H1 (cell line): ENCODE measurements around the gene KCNH1. TPM values are rescaled to one million over a fixed set of nuclear protein-coding genes. Genes with fewer than 3 reads are reported as not detected.

Experiments
- CTCF ChIA-PET: fragments of 300-600 bp; sonication (Branson Sonifier 250); formaldehyde crosslinking; loops from one replicate; lab custom pipeline; 2021; ENCODE audit not compliant: partially characterized antibody; lab: Charles Lee
- POLR2A ChIA-PET: fragments of 300-600 bp; sonication (Branson Sonifier 250); formaldehyde crosslinking; loops from one replicate; lab custom pipeline; 2021; ENCODE audit warnings: inconsistent platforms; ENCODE audit not compliant: partially characterized antibody; lab: Charles Lee
- DNase-seq, 2 experiments: peaks; one replicate each; pipeline versions ENCODE4 v3.0.0 to v3.0.0-alpha.2; 2010 to 2022; ENCODE audit warnings: low spot score in 2 of 2, low read depth in 1 of 2, mixed read lengths in 1 of 2
- FAIRE-seq: peaks from 2 replicates; lab custom pipeline; 2011; peaks lifted over from hg19 to GRCh38; lab: Jason Lieb, UNC
- H2AFZ ChIP-seq: 2 replicates; pipeline ENCODE4 v1.8.1; 2012; ENCODE audit warnings: low read length, inconsistent platforms
- H2AK5ac ChIP-seq: 2 replicates; pipeline ENCODE4 v1.6.1; 2013; ENCODE audit warnings: low read depth, low read length
- H2BK120ac ChIP-seq: replicated peaks from 2 replicates; pipeline ENCODE3; 2013; ENCODE audit warnings: low read depth, low read length, inconsistent platforms
- H2BK12ac ChIP-seq: 2 replicates; pipeline ENCODE4 v1.6.1; 2013; ENCODE audit warnings: low read depth, low read length
- H2BK15ac ChIP-seq: 2 replicates; pipeline ENCODE4 v1.6.1; 2013; ENCODE audit warnings: low read length
- H2BK20ac ChIP-seq: 2 replicates; pipeline ENCODE4 v1.6.1; 2013; ENCODE audit warnings: low read length
- H2BK5ac ChIP-seq: 2 replicates; pipeline ENCODE4 v1.6.1; 2013; ENCODE audit warnings: low read depth, low read length
- H3K14ac ChIP-seq: 2 replicates; pipeline ENCODE4 v1.6.1; 2013; ENCODE audit warnings: inconsistent platforms; ENCODE audit not compliant: insufficient read length
- H3K18ac ChIP-seq: 2 replicates; pipeline ENCODE4 v1.6.1; 2013; ENCODE audit warnings: low read length; ENCODE audit errors: extremely low read depth
- H3K23ac ChIP-seq: 2 replicates; pipeline ENCODE4 v1.6.1; 2013; ENCODE audit warnings: inconsistent platforms; ENCODE audit not compliant: insufficient read length
- H3K23me2 ChIP-seq: 2 replicates; pipeline ENCODE4 v1.6.1; 2013; ENCODE audit warnings: low read depth, low read length
- H3K27ac ChIP-seq: 2 replicates; pipeline ENCODE4 v1.6.1; 2011; ENCODE audit warnings: low read depth, low read length, inconsistent platforms
- H3K27me3 ChIP-seq, 4 experiments: replicated peaks in 1 of 4; 1 replicate in 1 of 4; 2 replicates in 3 of 4; pipeline versions ENCODE4 v1.6.1 to v1.8.1; 2011 to 2013; ENCODE audit warnings: low read length in 3 of 4, mild to moderate bottlenecking in 3 of 4, inconsistent platforms in 2 of 4, mixed read lengths in 2 of 4, moderate library complexity in 1 of 4; ENCODE audit not compliant: control insufficient read depth in 3 of 4, insufficient read depth in 3 of 4; ENCODE audit errors: extremely low read depth in 1 of 4
- H3K36me3 ChIP-seq, 4 experiments: 2 replicates each; pipeline versions ENCODE4 v1.6.1 to v1.8.1; 2011 to 2013; ENCODE audit warnings: mild to moderate bottlenecking in 4 of 4, low read length in 3 of 4, moderate library complexity in 2 of 4, control low read depth in 1 of 4, inconsistent platforms in 1 of 4; ENCODE audit not compliant: insufficient read depth in 4 of 4, control insufficient read depth in 2 of 4
- H3K4ac ChIP-seq: replicated peaks from 2 replicates; pipeline ENCODE3; 2013; ENCODE audit warnings: low read length, low read depth, mixed read lengths, inconsistent platforms; ENCODE audit not compliant: insufficient read length
- H3K4me1 ChIP-seq, 4 experiments: replicated peaks in 1 of 4; 1 replicate in 1 of 4; 2 replicates in 3 of 4; pipeline versions ENCODE4 v1.6.1 to v1.8.1; 2011 to 2013; ENCODE audit warnings: low read length in 3 of 4, inconsistent platforms in 2 of 4, mixed read lengths in 1 of 4; ENCODE audit not compliant: insufficient read depth in 4 of 4, control insufficient read depth in 3 of 4
- H3K4me2 ChIP-seq, 2 experiments: 2 replicates each; pipeline versions ENCODE4 v1.6.1 to v1.8.1; 2011 to 2013; ENCODE audit warnings: low read depth in 2 of 2, low read length in 2 of 2, control low read depth in 1 of 2, inconsistent platforms in 1 of 2, mild to moderate bottlenecking in 1 of 2; ENCODE audit not compliant: insufficient read depth in 1 of 2
- H3K4me3 ChIP-seq, 4 experiments: fragments of 200-600, 300-600 bp in 1 of 4; sonication (generic), shearing (Covaris generic), sonication (Bioruptor Twin) in 1 of 4; 2 replicates each; pipeline versions ENCODE4 v1.5.1 to v1.8.1; 2011 to 2016; ENCODE audit warnings: low read length in 4 of 4, low read depth in 3 of 4, control low read depth in 2 of 4, inconsistent platforms in 2 of 4, mild to moderate bottlenecking in 2 of 4, mixed read lengths in 1 of 4, moderate library complexity in 1 of 4; ENCODE audit not compliant: insufficient read depth in 2 of 4; ENCODE audit errors: extremely low read depth in 1 of 4
- H3K56ac ChIP-seq: replicated peaks from 2 replicates; pipeline ENCODE3; 2013; ENCODE audit warnings: low read depth, mild to moderate bottlenecking, mixed read lengths, low read length, inconsistent platforms; ENCODE audit not compliant: insufficient read length
- H3K79me1 ChIP-seq: 2 replicates; pipeline ENCODE4 v1.6.1; 2013; ENCODE audit warnings: low read depth, low read length, control low read depth
- H3K79me2 ChIP-seq, 2 experiments: 2 replicates each; pipeline versions ENCODE4 v1.6.1 to v1.8.1; 2012 to 2013; ENCODE audit warnings: low read length in 2 of 2, mild to moderate bottlenecking in 2 of 2, inconsistent platforms in 1 of 2; ENCODE audit not compliant: insufficient read depth in 2 of 2, control insufficient read depth in 1 of 2
- H3K9ac ChIP-seq, 4 experiments: replicated peaks in 1 of 4; 1 replicate in 1 of 4; 2 replicates in 3 of 4; pipeline versions ENCODE4 v1.6.1 to v1.8.1; 2011 to 2013; ENCODE audit warnings: low read depth in 3 of 4, low read length in 3 of 4, control low read depth in 2 of 4, mild to moderate bottlenecking in 2 of 4, moderate library complexity in 2 of 4, inconsistent platforms in 1 of 4; ENCODE audit errors: extremely low read depth in 1 of 4
- H3K9me3 ChIP-seq, 2 experiments: 2 replicates each; pipeline versions ENCODE4 v1.6.1 to v1.8.1; 2012 to 2013; ENCODE audit warnings: mild to moderate bottlenecking in 2 of 2, moderate library complexity in 2 of 2, control low read depth in 1 of 2, inconsistent platforms in 1 of 2, low read depth in 1 of 2, low read length in 1 of 2, mixed read lengths in 1 of 2; ENCODE audit not compliant: insufficient read depth in 2 of 2
- H4K20me1 ChIP-seq, 2 experiments: replicated peaks in 1 of 2; 2 replicates each; pipeline versions ENCODE3 to v1.8.1; 2011 to 2013; ENCODE audit warnings: inconsistent platforms in 2 of 2, low read length in 2 of 2, mild to moderate bottlenecking in 1 of 2; ENCODE audit not compliant: insufficient read depth in 2 of 2, control insufficient read depth in 1 of 2
- H4K5ac ChIP-seq: 2 replicates; pipeline ENCODE4 v1.6.1; 2013; ENCODE audit warnings: low read length, low read depth, mixed read lengths, inconsistent platforms; ENCODE audit not compliant: insufficient read length
- H4K8ac ChIP-seq: 2 replicates; pipeline ENCODE4 v1.8.0; 2013; ENCODE audit warnings: mild to moderate bottlenecking, moderate library complexity, low read length, inconsistent platforms; ENCODE audit not compliant: insufficient read depth; ENCODE audit errors: extremely low read depth
- H4K91ac ChIP-seq: replicated peaks from 2 replicates; pipeline ENCODE3; 2013; ENCODE audit warnings: low read length, mixed read lengths, inconsistent platforms; ENCODE audit not compliant: insufficient read length
- BACH1 ChIP-seq: IDR thresholded peaks from 2 replicates; pipeline ENCODE4 v1.6.1; 2012; ENCODE audit warnings: low read length, improper control_type of control experiment
- CEBPB ChIP-seq: IDR thresholded peaks from 2 replicates; pipeline ENCODE4 v1.6.1; 2012; ENCODE audit warnings: low read depth, low read length
- CTBP2 ChIP-seq: IDR thresholded peaks from 2 replicates; pipeline ENCODE4 v1.7.0; 2011; ENCODE audit warnings: borderline replicate concordance, mild to moderate bottlenecking, moderate library complexity, mixed read lengths, low read length; ENCODE audit not compliant: insufficient read depth, insufficient read length
- KDM5A ChIP-seq: fragments of 200-600 bp; IDR thresholded peaks from 2 replicates; pipeline ENCODE4 v1.7.1; 2012; ENCODE audit warnings: mild to moderate bottlenecking, low read length, inconsistent platforms, mixed read lengths
- POLR2AphosphoS5 ChIP-seq: IDR thresholded peaks from 2 replicates; pipeline ENCODE4 v1.6.1; 2011; ENCODE audit warnings: low read depth, low read length
- RBBP5 ChIP-seq: IDR thresholded peaks from 2 replicates; pipeline ENCODE4 v1.7.1; 2012; ENCODE audit warnings: low read depth, mild to moderate bottlenecking, inconsistent platforms, low read length, moderate library complexity, borderline replicate concordance
- TAF1 ChIP-seq: IDR thresholded peaks from 2 replicates; pipeline ENCODE4 v1.6.1; 2011; ENCODE audit warnings: mild to moderate bottlenecking, low read depth, low read length
- TEAD4 ChIP-seq: IDR thresholded peaks from 2 replicates; pipeline ENCODE4 v1.6.1; 2012; ENCODE audit warnings: low read depth, low read length, inconsistent platforms, mixed read lengths
- YY1 ChIP-seq: IDR thresholded peaks from 2 replicates; pipeline ENCODE4 v1.6.1; 2011; ENCODE audit warnings: low read depth, mild to moderate bottlenecking, low read length
- WGBS, 2 experiments: shearing (Covaris generic) in 1 of 2; methylation state at CpG; one replicate each; pipeline versions ENCODE4 v1.1.6 to v1.1.7; 2013 to 2015; ENCODE audit warnings: low lambda C conversion rate in 2 of 2, mixed read lengths in 2 of 2, inconsistent platforms in 1 of 2, low coverage in 1 of 2, missing lambda C conversion rate in 1 of 2; ENCODE audit not compliant: insufficient replicate concordance in 2 of 2, insufficient coverage in 1 of 2, insufficient read length in 1 of 2; ENCODE audit errors: extremely low coverage in 1 of 2, missing lambda C conversion rate in 1 of 2; 5-methylcytosine and 5-hydroxymethylcytosine counted together
- polyA plus RNA-seq, 7 experiments: library from polyadenylated mRNA; depleted of rRNA in 3 of 7; stranded (reverse) in 5 of 7; unstranded in 2 of 7; fragments of >200 nt in 5 of 7; fragments of 200-250 nt in 2 of 7; gene quantifications; 1 replicate in 5 of 7; 2 replicates in 1 of 7; 4 replicates in 1 of 7; pipeline versions ENCODE4 v1.2.1 to v1.2.3, GENCODE V29; 2011 to 2013; ENCODE audit warnings: missing spikeins in 2 of 7, mixed read lengths in 2 of 7
- total RNA-seq: library from RNA; stranded (reverse); fragmentation: NEBNext Ultra II Directional; extraction: Animal tissue kit (Norgen Biotek cat#: 25700); gene quantifications from 2 replicates; pipeline ENCODE4 v1.2.1, GENCODE V29; 2021
- TF ChIP-seq, protein P1 (sequence below): IDR thresholded peaks from 2 replicates; pipeline ENCODE4 v1.6.1; 2012; ENCODE audit warnings: inconsistent platforms
- TF ChIP-seq, protein P2 (sequence below): IDR thresholded peaks from 2 replicates; pipeline ENCODE4 v1.6.1; 2011; ENCODE audit warnings: low read depth, mild to moderate bottlenecking, low read length; ENCODE audit not compliant: insufficient read depth
- TF ChIP-seq, protein P3 (sequence below), 3 experiments: IDR thresholded peaks; 1 replicate in 2 of 3; 2 replicates in 1 of 3; pipeline versions ENCODE4 v1.5.1 to v1.6.1; 2011; ENCODE audit warnings: low read length in 3 of 3, mild to moderate bottlenecking in 3 of 3, inconsistent platforms in 2 of 3, low read depth in 1 of 3, moderate library complexity in 1 of 3; ENCODE audit not compliant: insufficient read depth in 1 of 3; ENCODE audit errors: control extremely low read depth in 1 of 3

The KCNH1 gene
- total and polyA plus RNA-seq, 2 of the 8 experiments (the other 6 are each of a cell fraction or from before 2014, with no cell fraction given) = 0.27 to 0.34 TPM

DNA sequence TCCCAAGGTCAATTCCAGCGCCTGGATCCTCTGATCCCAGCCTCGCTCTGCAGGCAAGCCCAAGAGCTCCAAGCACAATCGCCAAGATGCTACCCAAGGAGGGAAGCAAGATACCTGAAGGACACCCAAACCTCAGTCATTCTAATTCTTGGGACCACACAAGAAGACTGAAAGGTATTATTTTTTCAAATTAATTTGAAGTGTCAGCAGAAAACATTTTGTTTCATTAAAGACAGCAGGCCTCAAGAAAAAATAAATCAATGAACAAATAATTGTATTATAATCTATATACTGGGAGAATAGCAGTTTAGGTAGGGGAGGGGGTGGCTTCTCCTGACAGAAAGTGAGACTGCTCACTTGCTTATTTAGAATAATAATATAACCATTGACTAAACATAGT, 457.4 kb downstream of the KCNH1 start:
- Histone ChIP-seq H3K4ac (no peak overlapping the region), H3K9me3 (no peaks in the 10 kb centered on the region), H2AFZ (no peak overlapping the region), H4K20me1 (no peaks in the 10 kb centered on the region), H4K8ac (no peak overlapping the region), H3K18ac (no peak overlapping the region), H4K5ac (no peak overlapping the region), H2BK15ac (no peak overlapping the region), H3K23ac (no peak overlapping the region), H2BK12ac (no peak overlapping the region), H3K23me2 (no peaks in the 10 kb centered on the region), H2BK20ac (no peak overlapping the region), H3K14ac (no peak overlapping the region), H2AK5ac (no peak overlapping the region), H3K4me2 (no peak overlapping the region), H3K79me2 (no peaks in the 10 kb centered on the region), H4K91ac (no peak overlapping the region), H3K4me1 (no peaks in the 10 kb centered on the region), H2BK5ac (no peak overlapping the region), H3K27ac (no peak overlapping the region), H3K4me3 (no peak overlapping the region), H3K9ac (no peak overlapping the region), H3K79me1 (no peaks in the 10 kb centered on the region), H3K36me3 (no peaks in the 10 kb centered on the region), H3K56ac (no peak overlapping the region), H2BK120ac (no peak overlapping the region), H3K27me3 (no peaks in the 10 kb centered on the region)
- ChIA-PET POLR2A (no interaction called here), CTCF (interaction anchor here (0.8 kb wide), 1 partner anchor 21 kb away, joined by 3 read pairs; no protein-coding TSS in a partner anchor)
- WGBS, 2 experiments = 89% methylated on average over 3 of the region's 3 CpGs; no CpG with 5 or more reads in 1 of the 2 experiments
- FAIRE-seq = no peak
- no peak for DNase-seq
- TF ChIP-seq YY1 (no peak), CEBPB (no peak), POLR2AphosphoS5 (no peak), CTBP2 (no peak), TEAD4 (no peak), TAF1 (no peak), RBBP5 (no peak), KDM5A (no peak), BACH1 (no peak)
- TF ChIP-seq, protein P1, sequence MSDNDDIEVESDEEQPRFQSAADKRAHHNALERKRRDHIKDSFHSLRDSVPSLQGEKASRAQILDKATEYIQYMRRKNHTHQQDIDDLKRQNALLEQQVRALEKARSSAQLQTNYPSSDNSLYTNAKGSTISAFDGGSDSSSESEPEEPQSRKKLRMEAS = no peak
- TF ChIP-seq, protein P2, sequence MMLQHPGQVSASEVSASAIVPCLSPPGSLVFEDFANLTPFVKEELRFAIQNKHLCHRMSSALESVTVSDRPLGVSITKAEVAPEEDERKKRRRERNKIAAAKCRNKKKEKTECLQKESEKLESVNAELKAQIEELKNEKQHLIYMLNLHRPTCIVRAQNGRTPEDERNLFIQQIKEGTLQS = no peak
- TF ChIP-seq, protein P3, sequence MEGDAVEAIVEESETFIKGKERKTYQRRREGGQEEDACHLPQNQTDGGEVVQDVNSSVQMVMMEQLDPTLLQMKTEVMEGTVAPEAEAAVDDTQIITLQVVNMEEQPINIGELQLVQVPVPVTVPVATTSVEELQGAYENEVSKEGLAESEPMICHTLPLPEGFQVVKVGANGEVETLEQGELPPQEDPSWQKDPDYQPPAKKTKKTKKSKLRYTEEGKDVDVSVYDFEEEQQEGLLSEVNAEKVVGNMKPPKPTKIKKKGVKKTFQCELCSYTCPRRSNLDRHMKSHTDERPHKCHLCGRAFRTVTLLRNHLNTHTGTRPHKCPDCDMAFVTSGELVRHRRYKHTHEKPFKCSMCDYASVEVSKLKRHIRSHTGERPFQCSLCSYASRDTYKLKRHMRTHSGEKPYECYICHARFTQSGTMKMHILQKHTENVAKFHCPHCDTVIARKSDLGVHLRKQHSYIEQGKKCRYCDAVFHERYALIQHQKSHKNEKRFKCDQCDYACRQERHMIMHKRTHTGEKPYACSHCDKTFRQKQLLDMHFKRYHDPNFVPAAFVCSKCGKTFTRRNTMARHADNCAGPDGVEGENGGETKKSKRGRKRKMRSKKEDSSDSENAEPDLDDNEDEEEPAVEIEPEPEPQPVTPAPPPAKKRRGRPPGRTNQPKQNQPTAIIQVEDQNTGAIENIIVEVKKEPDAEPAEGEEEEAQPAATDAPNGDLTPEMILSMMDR (IDR thresholded peaks at IDR 0.05; ENCODE audit: control extremely low read depth in 1 of 3, insufficient read depth in 1 of 3, low read depth in 1 of 3, low read length in 3 of 3) = no peak
